ENCODE data around the gene SELPLG.

SELPLG gene

GRCh38 chr12:108633534-108634248, at the start of gene SELPLG:
SELPLG (minus strand) TSS chr12:108633894; CDS start chr12:108624307, 9,587 bp downstream.
- no peak for TF ChIP-seq CTCF (IDR thresholded peaks at IDR 0.05)

GRCh38 chr12:108681317-108681716, 47.6 kb upstream of the SELPLG start:
- TF ChIP-seq CTCF (IDR thresholded peaks at IDR 0.05), result no peak

- TF ChIP-seq CTCF (IDR thresholded peaks at IDR 0.05), result no peak
These were observed 45.5 kb upstream of the SELPLG start for GRCh38 chr12:108679106-108679681.

- no peak for TF ChIP-seq CTCF (IDR thresholded peaks at IDR 0.05)
These were observed 44.5 kb upstream of the SELPLG start for GRCh38 chr12:108678104-108678730.

- no peak for TF ChIP-seq CTCF (IDR thresholded peaks at IDR 0.05)
These were observed 43.7 kb upstream of the SELPLG start for GRCh38 chr12:108677381-108677780.

GRCh38 chr12:108676707-108677106, 43.0 kb upstream of the SELPLG start:
- no peak for TF ChIP-seq CTCF (IDR thresholded peaks at IDR 0.05)

- no peak for TF ChIP-seq CTCF (IDR thresholded peaks at IDR 0.05)
These were observed 42.1 kb upstream of the SELPLG start for GRCh38 chr12:108675792-108676191.
